Jurkat, Clone E6-1 (cell line): ENCODE data around the gene PTPN9.

ENCODE experiments used
- DNase-seq: peaks from one replicate; pipeline ENCODE4 v3.0.0-alpha.2; 2011; ENCODE audit warnings: low read depth, low spot score
- H3K4me3 ChIP-seq: 2 replicates; pipeline ENCODE4 v1.5.1; 2011; ENCODE audit warnings: mild to moderate bottlenecking, low read length, control low read depth, moderate library complexity

PTPN9 gene

GRCh38 chr15:75437721-75438120 is 141.4 kb downstream of the PTPN9 start:
- DNase-seq: no peak

DNA sequence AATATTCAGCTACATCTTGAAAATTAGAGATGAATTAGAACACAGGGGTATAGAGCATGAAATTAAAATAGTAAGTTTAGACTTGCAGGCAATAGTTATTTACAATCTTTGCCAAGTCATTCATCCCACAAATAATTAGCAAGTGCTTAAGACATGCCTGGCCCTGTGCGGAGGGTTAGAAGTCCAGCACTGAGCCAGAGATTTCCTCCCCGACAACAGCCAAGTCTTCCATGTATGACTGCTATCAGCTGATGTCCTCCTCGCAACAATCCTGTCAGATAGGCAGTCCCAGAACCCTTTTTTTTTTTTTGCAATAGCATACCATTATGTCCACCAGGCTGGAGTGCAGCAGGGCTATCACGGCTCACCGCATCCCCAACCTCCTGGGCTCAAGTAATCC is 142.2 kb downstream of the PTPN9 start:
- no peak overlapping the region for H3K4me3 ChIP-seq
- DNase-seq: no peak

More at GRCh38 chr15:75437721-75438120, 141.4 kb downstream of the PTPN9 start:
- no peak overlapping the region for H3K4me3 ChIP-seq

- H3K4me3 ChIP-seq: no peak overlapping the region
- no peak for DNase-seq
These were observed 147.4 kb downstream of the PTPN9 start for GRCh38 chr15:75431682-75432081.

DNA sequence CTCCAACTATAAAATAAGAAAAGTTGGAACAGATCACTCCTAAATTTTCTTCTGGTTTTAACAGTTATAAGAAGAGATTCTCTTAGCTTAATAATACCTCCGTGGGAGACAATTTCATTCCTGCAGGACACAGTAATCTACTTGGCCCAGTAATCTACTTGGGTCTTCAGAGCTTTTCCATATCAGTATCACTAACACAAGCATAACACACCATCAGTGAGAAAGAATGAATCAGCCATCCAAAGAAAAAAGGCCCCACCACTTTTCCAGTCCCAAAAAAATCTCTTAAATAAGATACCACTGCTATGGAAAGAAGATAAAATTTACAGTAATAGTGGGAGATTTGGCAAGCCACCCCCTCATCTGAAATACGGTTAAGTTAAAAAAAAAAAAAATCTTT is 147.8 kb downstream of the PTPN9 start:
- no peak for DNase-seq
- H3K4me3 ChIP-seq: no peak overlapping the region

- H3K4me3 ChIP-seq: no peak overlapping the region
- no peak for DNase-seq
These were observed 148.9 kb downstream of the PTPN9 start for GRCh38 chr15:75430259-75430658.

- H3K4me3 ChIP-seq: no peak overlapping the region
- no peak for DNase-seq
These were observed 151.0 kb downstream of the PTPN9 start for GRCh38 chr15:75428152-75428551.

DNA sequence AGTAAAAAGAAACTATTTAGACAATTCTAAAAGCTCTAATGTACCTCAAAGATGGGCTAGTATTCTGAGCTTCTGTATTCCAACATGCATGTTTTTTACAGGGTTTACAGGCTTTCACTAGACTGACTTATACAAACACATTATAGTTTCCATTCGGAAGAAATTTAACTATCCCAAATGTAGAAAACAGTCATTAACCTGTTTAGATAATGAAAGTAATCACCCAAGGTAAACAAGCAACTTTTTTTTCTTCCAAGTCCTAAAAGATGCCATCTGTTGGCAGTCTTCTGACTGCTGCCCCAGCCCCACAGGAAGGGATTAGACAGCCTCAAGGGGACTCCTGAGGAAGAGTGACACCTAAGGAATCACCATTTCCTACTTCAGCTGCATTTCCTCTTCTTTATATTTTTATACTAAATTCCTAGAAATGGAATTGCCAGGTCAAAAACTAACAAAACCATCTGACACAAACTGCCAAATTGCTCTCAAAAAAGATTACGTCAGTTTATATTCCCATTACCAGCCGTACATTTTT is 153.1 kb downstream of the PTPN9 start:
- no peak for DNase-seq
- no peak overlapping the region for H3K4me3 ChIP-seq

- no peak for DNase-seq
- no peak overlapping the region for H3K4me3 ChIP-seq
These were observed 156.6 kb downstream of the PTPN9 start for GRCh38 chr15:75422554-75422953.

- no peak overlapping the region for H3K4me3 ChIP-seq
- no peak for DNase-seq
These were observed 158.4 kb downstream of the PTPN9 start for GRCh38 chr15:75420698-75421097.

DNA sequence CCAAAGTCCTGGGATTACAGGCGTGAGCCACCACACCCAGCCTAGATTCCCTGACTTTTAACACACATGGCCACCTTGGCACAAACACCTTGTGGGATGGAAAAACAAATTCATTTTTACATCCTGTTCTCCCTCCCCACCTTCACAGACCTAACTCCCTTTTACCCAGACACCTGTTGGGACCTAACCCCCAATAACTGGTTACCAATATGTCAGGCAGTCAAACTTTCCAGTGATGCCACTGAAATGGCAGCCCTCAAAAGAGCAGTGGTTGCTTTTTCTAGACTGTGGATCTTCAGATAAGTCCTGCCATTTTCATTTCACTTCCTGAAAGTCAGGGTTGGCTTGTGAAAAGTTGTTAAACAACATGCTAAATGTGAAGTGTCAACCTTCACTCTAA is 162.5 kb downstream of the PTPN9 start:
- no peak for DNase-seq
- no peak overlapping the region for H3K4me3 ChIP-seq
